Keratinocyte (primary cell): ENCODE data around the gene RNU6-9. TPM values are rescaled to one million over a fixed set of nuclear protein-coding genes. Genes with fewer than 3 reads are reported as not detected.

Source experiments
- DNase-seq: peaks from one replicate; pipeline ENCODE4 v3.0.0-alpha.2; 2011; ENCODE audit warnings: low read depth, missing footprints, low spot score
- FAIRE-seq: peaks from 2 replicates; lab custom pipeline; 2011; peaks lifted over from hg19 to GRCh38; lab: Jason Lieb, UNC
- H2AFZ ChIP-seq: 2 replicates; pipeline ENCODE4 v1.6.0; 2012; ENCODE audit warnings: low read length, control low read depth, inconsistent platforms; ENCODE audit not compliant: control insufficient read depth
- H3K27ac ChIP-seq: 2 replicates; pipeline ENCODE4 v1.5.1; 2011; ENCODE audit warnings: low read length; ENCODE audit not compliant: control insufficient read depth, insufficient read depth
- H3K27me3 ChIP-seq: 3 replicates; pipeline ENCODE4 v1.6.0; 2011; ENCODE audit warnings: low read length; ENCODE audit not compliant: control insufficient read depth, insufficient read depth; ENCODE audit errors: extremely low read depth
- H3K36me3 ChIP-seq, 2 experiments: 2 replicates in 1 of 2; 3 replicates in 1 of 2; pipeline ENCODE4 v1.5.1; 2011; ENCODE audit warnings: low read length in 2 of 2, mild to moderate bottlenecking in 1 of 2; ENCODE audit not compliant: control insufficient read depth in 2 of 2, insufficient read depth in 2 of 2; ENCODE audit errors: extremely low read depth in 1 of 2
- H3K4me1 ChIP-seq: 3 replicates; pipeline ENCODE4 v1.5.1; 2011; ENCODE audit warnings: low read length; ENCODE audit not compliant: control insufficient read depth, insufficient read depth; ENCODE audit errors: extremely low read depth
- H3K4me2 ChIP-seq: 3 replicates; pipeline ENCODE4 v1.6.0; 2011; ENCODE audit warnings: low read depth, low read length; ENCODE audit not compliant: control insufficient read depth, insufficient read depth; ENCODE audit errors: extremely low read depth
- H3K4me3 ChIP-seq, 3 experiments: fragments of 200-600 bp in 1 of 3; sonication (generic) in 1 of 3; 2 replicates in 2 of 3; 3 replicates in 1 of 3; pipeline ENCODE4 v1.5.1; 2011 to 2016; ENCODE audit warnings: low read length in 3 of 3, mild to moderate bottlenecking in 3 of 3, control low read depth in 2 of 3, inconsistent platforms in 1 of 3, low read depth in 1 of 3, mixed read lengths in 1 of 3, mixed run types in 1 of 3, moderate library complexity in 1 of 3; ENCODE audit not compliant: control insufficient read depth in 2 of 3, insufficient read depth in 2 of 3; ENCODE audit errors: extremely low read depth in 1 of 3
- H3K79me2 ChIP-seq: 2 replicates; pipeline ENCODE4 v1.6.0; 2012; ENCODE audit warnings: low read length; ENCODE audit not compliant: control insufficient read depth, insufficient read depth
- H3K9ac ChIP-seq: 3 replicates; pipeline ENCODE4 v1.6.0; 2011; ENCODE audit warnings: low read length; ENCODE audit not compliant: control insufficient read depth, insufficient read depth; ENCODE audit errors: extremely low read depth
- H3K9me1 ChIP-seq: 3 replicates; pipeline ENCODE4 v1.6.0; 2011; ENCODE audit warnings: low read length; ENCODE audit not compliant: control insufficient read depth, insufficient read depth; ENCODE audit errors: extremely low read depth
- H3K9me3 ChIP-seq: 2 replicates; pipeline ENCODE4 v1.5.1; 2012; ENCODE audit warnings: low read depth, low read length; ENCODE audit not compliant: control insufficient read depth
- H4K20me1 ChIP-seq: 3 replicates; pipeline ENCODE4 v1.6.0; 2011; ENCODE audit warnings: low read length; ENCODE audit not compliant: control insufficient read depth, insufficient read depth; ENCODE audit errors: extremely low read depth
- EZH2 ChIP-seq: IDR thresholded peaks from one replicate; pipeline ENCODE4 v1.6.1; 2012; ENCODE audit warnings: inconsistent platforms, mild to moderate bottlenecking, low read length, moderate library complexity
- dilution Hi-C: fragments of 300-500 bp; cut with MboI; formaldehyde crosslinking; loops from one replicate; pipeline ENCODE4 v1.7.0; 2020; ENCODE audit warnings: low sequenced_read_pairs; ENCODE audit not compliant: extremely low pct_ligation_motif_present
- polyA plus RNA-seq, 5 experiments: library from polyadenylated mRNA; depleted of rRNA in 3 of 5; stranded (reverse) in 3 of 5; stranded (forward) in 1 of 5; unstranded in 1 of 5; fragments of >200 nt; gene quantifications; 1 replicate in 1 of 5; 2 replicates in 3 of 5; 3 replicates in 1 of 5; pipeline versions ENCODE4 v1.2.1 to v1.2.3, GENCODE V29; 2011 to 2012; ENCODE audit warnings: missing spikeins in 2 of 5, low read depth in 1 of 5, low replicate concordance in 1 of 5
- TF ChIP-seq, protein P1 (sequence below), 3 experiments: IDR thresholded peaks in 1 of 3; conservative IDR thresholded peaks in 1 of 3; optimal IDR thresholded peaks in 1 of 3; 2 replicates in 2 of 3; 3 replicates in 1 of 3; pipeline versions ENCODE3 to v1.5.1; 2011; ENCODE audit warnings: low read length in 3 of 3, mild to moderate bottlenecking in 3 of 3, moderate library complexity in 2 of 3, control low read depth in 1 of 3, inconsistent platforms in 1 of 3; ENCODE audit not compliant: insufficient read depth in 2 of 3; ENCODE audit errors: extremely low read depth in 1 of 3

RNU6-9 gene
- polyA plus RNA-seq, 1 donor (not counting 4 experiments of a cell fraction or from before 2014, with no cell fraction given) = not detected

DNA sequence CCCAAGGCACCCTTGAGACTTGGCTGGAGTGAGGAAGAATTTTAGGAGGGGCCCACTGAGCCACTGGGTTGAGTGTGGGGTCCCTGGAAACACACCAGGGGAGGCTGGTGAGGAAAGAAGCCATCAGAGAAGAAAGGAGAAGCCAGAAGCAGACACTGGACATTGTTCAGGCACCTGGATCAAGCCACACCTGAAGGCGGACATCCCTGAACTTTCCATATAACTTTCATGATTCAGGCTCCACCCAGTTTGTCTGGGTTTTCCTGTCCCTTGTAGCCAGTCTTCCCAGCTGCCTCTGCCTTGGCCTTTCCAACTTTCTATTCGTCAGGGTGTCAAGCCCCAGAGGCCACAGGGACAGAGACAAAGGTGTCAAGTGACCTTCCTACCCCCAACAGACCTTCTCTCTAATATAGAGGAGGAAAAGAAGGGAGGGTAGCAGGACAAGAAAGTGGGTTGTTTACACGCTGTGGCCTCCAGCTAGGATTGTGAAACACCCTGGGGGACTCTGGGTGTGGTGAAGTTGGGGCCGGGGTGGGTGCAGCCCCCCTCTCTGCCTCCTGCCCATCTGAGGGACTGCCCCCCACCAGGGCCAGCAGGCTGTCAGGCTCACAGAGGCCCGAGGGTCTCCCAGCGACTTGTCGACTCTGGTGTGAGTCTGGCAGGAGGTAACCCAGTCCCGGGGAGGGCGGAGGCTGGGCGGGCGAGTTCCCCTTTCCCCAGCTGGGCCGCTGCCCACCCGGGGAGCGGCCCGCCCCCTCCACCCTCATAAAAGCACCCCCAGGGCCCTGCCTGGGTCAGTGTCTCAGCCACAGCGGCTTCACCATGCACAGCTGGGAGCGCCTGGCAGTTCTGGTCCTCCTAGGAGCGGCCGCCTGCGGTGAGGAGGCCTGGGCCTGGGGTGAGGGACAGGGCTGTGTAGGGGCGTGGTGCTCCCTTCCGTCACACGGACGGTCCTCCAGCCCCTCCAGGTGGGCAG lies 34.1 kb upstream of the RNU6-9 start, which contains the start of gene CFD:
CFD (plus strand) TSS at position 797 of the 976 bp plus-strand sequence; CDS start at position 823, 26 bp downstream.
- H3K27me3 ChIP-seq = peaks cover 13% of the 10 kb centered on the region
- DNase-seq (no peak), FAIRE-seq (no peak)
- H4K20me1 ChIP-seq = no peaks in the 10 kb centered on the region
- no peak within 1 kb of the TSS for H3K27ac ChIP-seq
- no peaks in the 10 kb centered on the region for H3K9me1 ChIP-seq
- H2AFZ ChIP-seq = peak within 1 kb of the TSS; percentile 43
- peak within 1 kb of the TSS; percentile 51 for H3K4me2 ChIP-seq
- peak within 1 kb of the TSS in 2 of 3 experiments; percentile 10 to 31 for H3K4me3 ChIP-seq
- no peak within 1 kb of the TSS for H3K9ac ChIP-seq
- TF ChIP-seq EZH2 = no peak
- TF ChIP-seq, protein P1, sequence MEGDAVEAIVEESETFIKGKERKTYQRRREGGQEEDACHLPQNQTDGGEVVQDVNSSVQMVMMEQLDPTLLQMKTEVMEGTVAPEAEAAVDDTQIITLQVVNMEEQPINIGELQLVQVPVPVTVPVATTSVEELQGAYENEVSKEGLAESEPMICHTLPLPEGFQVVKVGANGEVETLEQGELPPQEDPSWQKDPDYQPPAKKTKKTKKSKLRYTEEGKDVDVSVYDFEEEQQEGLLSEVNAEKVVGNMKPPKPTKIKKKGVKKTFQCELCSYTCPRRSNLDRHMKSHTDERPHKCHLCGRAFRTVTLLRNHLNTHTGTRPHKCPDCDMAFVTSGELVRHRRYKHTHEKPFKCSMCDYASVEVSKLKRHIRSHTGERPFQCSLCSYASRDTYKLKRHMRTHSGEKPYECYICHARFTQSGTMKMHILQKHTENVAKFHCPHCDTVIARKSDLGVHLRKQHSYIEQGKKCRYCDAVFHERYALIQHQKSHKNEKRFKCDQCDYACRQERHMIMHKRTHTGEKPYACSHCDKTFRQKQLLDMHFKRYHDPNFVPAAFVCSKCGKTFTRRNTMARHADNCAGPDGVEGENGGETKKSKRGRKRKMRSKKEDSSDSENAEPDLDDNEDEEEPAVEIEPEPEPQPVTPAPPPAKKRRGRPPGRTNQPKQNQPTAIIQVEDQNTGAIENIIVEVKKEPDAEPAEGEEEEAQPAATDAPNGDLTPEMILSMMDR (optimal IDR thresholded peaks at IDR 0.05 in 1 of 3, IDR thresholded peaks at IDR 0.05 in 1 of 3, conservative IDR thresholded peaks at IDR 0.05 in 1 of 3; ENCODE audit: extremely low read depth in 1 of 3, insufficient read depth in 2 of 3, low read length in 3 of 3) = no peak
- dilution Hi-C loops = no loop called here
- no peaks in the 10 kb centered on the region for H3K9me3 ChIP-seq
- H3K4me1 ChIP-seq = peaks cover 3% of the 10 kb centered on the region
- no peaks in the 10 kb centered on the region for H3K79me2 ChIP-seq
- H3K36me3 ChIP-seq = no peaks in the 10 kb centered on the region

DNA sequence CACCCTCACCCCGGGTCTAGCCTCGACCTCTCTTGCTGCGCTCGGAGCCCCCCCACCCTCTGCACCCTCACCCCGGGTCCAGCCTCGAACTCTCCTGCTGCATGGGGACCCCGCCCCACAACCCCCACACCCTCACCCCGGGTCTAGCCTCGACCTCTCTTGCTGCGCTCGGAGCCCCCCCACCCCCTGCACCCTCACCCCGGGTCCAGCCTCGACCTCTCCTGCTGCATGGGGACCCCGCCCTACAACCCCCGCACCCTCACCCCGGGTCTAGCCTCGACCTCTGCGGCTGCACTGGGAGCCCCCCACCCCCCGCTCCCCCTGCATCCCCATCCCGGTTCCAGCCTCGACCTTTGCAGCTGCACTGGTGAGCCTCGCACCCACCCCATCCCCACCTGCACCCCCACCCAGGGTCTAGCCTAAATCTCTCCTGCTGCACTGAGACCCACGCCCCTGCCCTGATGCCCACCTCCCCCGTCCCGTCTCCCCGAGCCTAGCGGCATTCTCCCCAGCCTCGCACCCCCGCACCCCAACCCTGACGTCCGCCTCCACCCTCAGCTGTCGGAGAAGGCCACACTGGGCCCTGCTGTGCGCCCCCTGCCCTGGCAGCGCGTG lies 32.0 kb upstream of the RNU6-9 start:
- H3K36me3 ChIP-seq = no peaks in the 10 kb centered on the region
- dilution Hi-C loops = no loop called here
- no peaks in the 10 kb centered on the region for H3K79me2 ChIP-seq
- no peak overlapping the region for H3K9ac ChIP-seq
- peaks cover 3% of the 10 kb centered on the region for H3K4me1 ChIP-seq
- H3K4me2 ChIP-seq = peak overlapping the region; percentile 37
- no peaks in the 10 kb centered on the region for H3K9me1 ChIP-seq
- no peaks in the 10 kb centered on the region for H4K20me1 ChIP-seq
- no peak overlapping the region for H3K4me3 ChIP-seq
- no peak overlapping the region for H2AFZ ChIP-seq
- DNase-seq (no peak), FAIRE-seq (no peak)
- no peaks in the 10 kb centered on the region for H3K9me3 ChIP-seq
- no peak for TF ChIP-seq EZH2
- TF ChIP-seq, protein P1 (optimal IDR thresholded peaks at IDR 0.05 in 1 of 3, IDR thresholded peaks at IDR 0.05 in 1 of 3, conservative IDR thresholded peaks at IDR 0.05 in 1 of 3; ENCODE audit: extremely low read depth in 1 of 3, insufficient read depth in 2 of 3, low read length in 3 of 3) = no peak
- no peak overlapping the region for H3K27ac ChIP-seq
- H3K27me3 ChIP-seq = peaks cover 12% of the 10 kb centered on the region
